A673 (cell line): Measurements from ENCODE around the gene DNAJC19.

Experiments used
- EZH2 ChIP-seq: fragments of 200-600 bp; sonication (generic); IDR thresholded peaks from 2 replicates; pipeline ENCODE4 v1.6.1; 2017; ENCODE audit warnings: borderline replicate concordance, low read depth, mild to moderate bottlenecking, mixed read lengths, antibody characterized with exemption, low read length; ENCODE audit not compliant: poor library complexity, severe bottlenecking
- TF ChIP-seq, protein P1 (sequence below): fragments of 300-800, 200-600 bp; sonication (generic); conservative IDR thresholded peaks from 2 replicates; pipeline ENCODE4 v1.5.1; 2017; ENCODE audit warnings: low read depth, mild to moderate bottlenecking, antibody characterized with exemption, low read length, moderate library complexity, mixed read lengths

DNA sequence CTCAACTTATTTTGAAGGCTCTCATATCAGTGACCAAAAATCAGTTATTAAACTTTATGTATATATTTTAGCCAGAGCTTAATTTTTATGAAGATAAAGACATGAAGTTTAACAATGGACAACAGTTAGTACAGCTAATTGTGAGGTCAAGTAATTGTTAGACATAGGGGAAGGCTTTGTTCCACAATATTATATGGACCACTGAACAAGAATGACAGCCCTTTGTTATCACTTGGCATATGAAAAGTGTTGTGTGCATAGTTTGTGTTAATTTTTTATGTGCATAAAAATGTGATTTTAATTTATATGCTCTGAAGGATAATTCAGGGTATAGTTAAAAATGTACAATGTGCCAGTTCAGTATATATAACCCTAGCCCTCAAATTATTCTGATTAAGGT lies 12.0 kb downstream of the DNAJC19 start:
- TF ChIP-seq, protein P1, sequence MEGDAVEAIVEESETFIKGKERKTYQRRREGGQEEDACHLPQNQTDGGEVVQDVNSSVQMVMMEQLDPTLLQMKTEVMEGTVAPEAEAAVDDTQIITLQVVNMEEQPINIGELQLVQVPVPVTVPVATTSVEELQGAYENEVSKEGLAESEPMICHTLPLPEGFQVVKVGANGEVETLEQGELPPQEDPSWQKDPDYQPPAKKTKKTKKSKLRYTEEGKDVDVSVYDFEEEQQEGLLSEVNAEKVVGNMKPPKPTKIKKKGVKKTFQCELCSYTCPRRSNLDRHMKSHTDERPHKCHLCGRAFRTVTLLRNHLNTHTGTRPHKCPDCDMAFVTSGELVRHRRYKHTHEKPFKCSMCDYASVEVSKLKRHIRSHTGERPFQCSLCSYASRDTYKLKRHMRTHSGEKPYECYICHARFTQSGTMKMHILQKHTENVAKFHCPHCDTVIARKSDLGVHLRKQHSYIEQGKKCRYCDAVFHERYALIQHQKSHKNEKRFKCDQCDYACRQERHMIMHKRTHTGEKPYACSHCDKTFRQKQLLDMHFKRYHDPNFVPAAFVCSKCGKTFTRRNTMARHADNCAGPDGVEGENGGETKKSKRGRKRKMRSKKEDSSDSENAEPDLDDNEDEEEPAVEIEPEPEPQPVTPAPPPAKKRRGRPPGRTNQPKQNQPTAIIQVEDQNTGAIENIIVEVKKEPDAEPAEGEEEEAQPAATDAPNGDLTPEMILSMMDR, result no peak
- TF ChIP-seq EZH2, result no peak
